HG03439 (cell line): ENCODE results near the gene APRT.

Experiments
- ATAC-seq: cut with Tn5 transposase; IDR thresholded peaks from one replicate; pipeline ENCODE4 v1.9.1; 2021; ENCODE audit warnings: mild to moderate bottlenecking, moderate library complexity; ENCODE audit not compliant: unreplicated experiment

Gene APRT

GRCh38 chr16:88809068-88809675 is 2.6 kb downstream of the APRT start:
- no peak for ATAC-seq

DNA sequence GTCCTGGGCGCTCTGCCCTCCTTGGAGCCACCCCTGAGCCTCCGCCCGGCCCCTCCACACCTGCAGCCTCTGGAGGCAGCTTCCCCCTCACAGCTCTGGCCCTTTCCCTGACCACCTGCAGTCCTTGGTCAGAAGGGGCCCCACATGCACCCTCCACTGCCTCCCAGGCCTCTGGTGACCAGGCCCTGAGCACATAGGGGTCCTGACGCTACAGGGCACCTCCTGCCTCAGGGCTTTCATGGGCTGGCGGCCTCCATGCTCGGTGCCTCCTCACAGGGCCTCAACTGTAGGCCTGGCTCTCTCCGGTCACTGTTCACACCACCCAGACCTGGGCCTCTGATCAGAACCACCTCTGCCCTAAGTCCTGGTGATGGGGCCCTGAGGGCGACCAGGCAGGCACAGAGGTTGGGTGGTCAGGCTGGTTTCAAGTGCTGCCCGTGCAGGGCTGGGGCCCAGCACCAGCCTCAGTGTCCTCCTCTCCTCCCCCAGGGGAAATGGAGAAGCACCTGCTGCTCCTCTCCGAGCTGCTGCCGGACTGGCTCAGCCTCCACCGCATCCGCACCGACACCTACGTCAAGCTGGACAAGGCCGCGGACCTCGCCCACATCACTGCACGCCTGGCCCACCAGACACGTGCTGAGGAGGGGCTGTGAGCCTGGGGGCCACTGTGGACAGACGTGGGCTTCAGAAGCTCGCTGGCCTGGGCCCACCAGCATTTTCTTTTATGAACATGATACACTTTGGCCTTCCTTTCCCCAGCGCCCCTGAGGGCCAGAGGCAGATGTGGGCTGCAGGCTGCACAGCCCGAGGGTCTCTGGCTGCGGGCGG is 3.9 kb downstream of the APRT start:
- no peak for ATAC-seq

DNA sequence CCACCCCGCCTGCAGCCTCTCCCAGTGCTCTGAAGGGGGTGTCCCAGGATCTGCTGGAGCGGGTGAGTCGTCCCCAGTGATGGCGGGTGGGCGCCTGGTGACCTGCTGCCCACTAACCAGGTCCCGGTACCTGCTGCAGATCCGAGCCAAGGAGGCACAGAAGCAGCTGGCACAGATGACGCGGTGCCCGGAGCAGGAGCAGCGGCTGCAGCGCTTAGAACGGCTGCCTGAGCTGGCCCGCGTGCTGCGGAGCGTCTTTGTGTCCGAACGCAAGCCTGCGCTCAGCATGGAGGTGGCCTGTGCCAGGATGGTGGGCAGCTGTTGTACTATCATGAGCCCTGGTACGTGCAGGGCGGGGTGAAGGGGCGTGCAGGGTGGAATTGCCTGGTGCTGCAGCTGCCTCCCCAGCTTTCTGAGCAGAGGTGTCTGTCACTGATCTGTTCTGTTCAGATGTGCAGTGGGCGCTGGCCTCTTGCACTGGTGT is 4.5 kb downstream of the APRT start:
- ATAC-seq = no peak

GRCh38 chr16:88806491-88807111 is 5.1 kb downstream of the APRT start:
- ATAC-seq = no peak

DNA sequence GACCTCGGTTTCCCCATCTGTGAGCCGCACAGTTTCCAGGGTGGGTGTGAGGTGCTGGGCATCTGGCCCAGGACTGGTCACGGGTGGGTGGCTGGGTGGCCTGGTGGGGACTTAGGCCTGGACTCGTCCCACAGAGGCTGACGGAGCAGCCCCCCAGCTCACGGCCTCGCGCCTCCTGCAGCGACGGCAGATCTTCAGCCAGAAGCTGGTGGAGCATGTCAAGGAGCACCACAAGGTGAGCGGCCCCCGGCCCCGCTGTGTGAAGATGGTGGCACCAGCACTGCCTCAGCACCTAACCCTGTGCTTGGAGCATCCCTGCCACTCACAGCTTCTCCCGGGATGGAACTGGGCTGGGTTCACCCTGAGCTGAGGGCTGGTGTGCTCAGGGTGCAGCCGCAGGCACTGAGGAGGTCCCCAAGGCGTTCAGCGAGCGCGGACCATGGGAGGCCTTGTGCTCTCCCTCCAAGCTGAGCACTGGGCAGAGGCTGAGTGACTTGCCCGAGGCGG is 5.8 kb downstream of the APRT start:
- ATAC-seq = no peak

GRCh38 chr16:88805340-88805715 is 6.4 kb downstream of the APRT start:
- no peak for ATAC-seq

- no peak for ATAC-seq
Observed at GRCh38 chr16:88804552-88805339, 7.0 kb downstream of the APRT start.

DNA sequence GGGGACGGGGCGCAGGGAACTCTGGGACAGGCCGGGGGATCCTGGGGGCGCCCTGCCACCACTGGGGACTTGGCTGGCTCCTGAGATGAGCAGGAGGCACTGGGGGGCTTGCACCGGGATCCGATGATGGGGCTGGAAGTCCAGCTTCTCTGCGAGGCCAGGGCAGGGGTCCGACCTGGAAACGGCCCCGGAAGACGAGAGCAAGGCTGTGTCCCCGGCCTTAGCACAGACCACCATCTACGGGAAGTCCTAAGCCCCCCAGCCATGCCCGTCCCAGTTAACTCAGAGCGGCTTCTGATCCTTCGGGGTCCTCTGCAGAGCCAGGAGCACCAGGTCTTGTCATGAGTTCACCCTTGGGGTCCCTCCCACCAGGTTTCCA is 7.6 kb downstream of the APRT start:
- ATAC-seq = no peak

DNA sequence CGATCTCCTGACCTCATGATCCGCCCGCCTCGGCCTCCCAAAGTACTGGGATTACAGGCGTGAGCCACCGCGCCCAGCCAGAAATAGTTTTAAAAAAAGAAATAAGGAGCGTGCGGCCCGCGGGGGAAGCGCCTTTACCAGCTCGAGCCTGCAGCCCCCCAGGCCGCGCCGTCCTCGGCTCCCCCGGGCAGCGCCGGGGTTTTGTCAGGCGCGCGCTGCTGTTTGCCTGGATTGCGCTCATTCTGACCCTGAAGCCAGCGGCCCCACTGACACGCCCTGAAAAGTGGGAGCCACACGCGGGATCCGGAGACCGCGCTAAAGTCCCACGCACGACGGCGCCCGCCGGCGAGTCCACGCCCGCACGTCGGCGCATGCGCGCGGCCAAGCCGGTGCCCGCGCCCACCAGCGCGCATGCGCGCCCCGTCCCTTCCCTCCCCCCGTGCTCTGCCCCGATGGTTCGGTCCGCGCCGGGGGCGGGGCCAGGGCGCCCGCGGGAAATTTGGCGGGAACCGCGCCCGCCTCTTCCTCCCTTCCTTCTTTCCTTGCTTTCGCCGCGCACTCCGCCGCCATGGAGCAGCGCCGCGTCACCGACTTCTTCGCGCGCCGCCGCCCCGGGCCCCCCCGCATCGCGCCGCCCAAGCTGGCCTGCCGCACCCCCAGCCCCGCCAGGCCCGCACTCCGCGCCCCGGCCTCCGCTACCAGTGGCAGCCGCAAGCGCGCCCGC is 8.3 kb downstream of the APRT start, which contains the start of gene CDT1:
Gene CDT1, plus strand, starts transcription at position 526 of the 724 bp plus-strand sequence. Its CDS starts 43 bp downstream, at position 569.
- ATAC-seq = peak; percentile 60

DNA sequence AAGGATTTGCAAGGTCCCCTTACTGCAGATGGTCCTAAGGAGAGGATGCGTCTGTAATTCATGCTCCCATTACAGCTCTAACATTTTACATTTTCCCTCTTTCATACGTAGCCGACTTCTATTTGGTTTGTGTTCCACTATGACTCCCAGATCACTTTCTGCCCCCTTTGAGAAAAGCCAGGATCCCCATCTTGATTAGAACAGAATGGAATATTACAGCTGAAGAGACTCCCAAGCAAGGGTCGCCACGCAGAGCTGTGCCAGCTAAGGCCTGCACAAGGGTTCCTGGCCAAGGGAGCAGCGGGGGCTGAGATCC is 11.5 kb downstream of the APRT start:
- ATAC-seq = no peak

DNA sequence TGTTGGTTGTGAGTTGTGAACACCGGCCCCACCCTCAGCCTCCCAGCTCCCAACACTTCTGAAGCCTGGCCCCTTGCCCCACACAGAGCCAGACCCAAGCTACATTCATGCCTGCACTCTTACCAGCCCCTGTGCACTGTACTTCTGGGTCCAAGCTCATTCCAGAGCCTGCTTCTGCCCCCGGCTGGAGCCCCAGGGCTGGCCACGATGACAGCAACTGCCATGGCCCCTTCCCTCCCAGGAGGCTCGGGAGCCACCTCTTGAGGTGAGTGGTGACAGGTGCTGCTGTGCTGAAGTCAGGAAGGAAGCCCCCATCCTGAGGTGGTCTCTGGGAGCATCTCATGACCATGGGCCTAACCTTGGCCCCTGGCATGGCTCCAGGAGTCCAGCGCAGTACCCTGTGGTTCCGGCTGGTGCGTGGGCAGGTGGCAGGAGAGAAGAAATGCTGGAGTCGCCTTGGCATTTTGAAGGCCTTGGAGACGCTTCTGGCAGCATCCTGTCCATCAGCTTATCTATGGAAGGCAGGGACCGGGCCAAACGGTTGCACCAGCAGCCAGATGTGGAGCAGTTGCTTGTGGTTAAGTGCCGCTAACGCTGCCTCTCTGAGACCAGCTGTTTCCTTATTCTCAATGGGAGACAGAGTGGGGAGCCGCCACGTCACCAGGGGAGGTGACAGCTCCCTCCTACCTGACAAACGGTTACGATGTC is 12.0 kb downstream of the APRT start:
- ATAC-seq = no peak

- ATAC-seq = no peak
Observed at GRCh38 chr16:88798772-88799455, 12.8 kb downstream of the APRT start.

GRCh38 chr16:88798073-88798472 is 13.7 kb downstream of the APRT start:
- no peak for ATAC-seq

DNA sequence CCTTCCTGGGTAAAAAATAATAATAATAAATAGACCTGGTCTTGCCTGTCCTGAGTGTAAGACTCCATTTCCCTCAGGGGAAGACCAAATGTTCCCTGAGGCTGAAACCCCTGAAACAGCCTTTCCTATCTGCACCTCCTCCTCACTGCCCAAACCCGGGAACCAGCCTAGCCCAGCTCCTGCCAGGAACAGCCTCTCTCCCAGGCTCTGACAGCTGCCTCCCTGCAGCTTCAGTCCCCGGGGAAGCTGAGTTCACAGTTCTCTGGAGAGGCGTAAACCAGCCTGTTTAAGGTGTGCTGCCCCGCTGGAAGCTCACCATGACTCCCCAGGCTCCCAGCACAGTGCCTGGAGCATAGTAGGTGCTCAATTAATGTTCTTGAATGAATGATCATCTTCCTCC is 15.4 kb downstream of the APRT start:
- no peak for ATAC-seq

DNA sequence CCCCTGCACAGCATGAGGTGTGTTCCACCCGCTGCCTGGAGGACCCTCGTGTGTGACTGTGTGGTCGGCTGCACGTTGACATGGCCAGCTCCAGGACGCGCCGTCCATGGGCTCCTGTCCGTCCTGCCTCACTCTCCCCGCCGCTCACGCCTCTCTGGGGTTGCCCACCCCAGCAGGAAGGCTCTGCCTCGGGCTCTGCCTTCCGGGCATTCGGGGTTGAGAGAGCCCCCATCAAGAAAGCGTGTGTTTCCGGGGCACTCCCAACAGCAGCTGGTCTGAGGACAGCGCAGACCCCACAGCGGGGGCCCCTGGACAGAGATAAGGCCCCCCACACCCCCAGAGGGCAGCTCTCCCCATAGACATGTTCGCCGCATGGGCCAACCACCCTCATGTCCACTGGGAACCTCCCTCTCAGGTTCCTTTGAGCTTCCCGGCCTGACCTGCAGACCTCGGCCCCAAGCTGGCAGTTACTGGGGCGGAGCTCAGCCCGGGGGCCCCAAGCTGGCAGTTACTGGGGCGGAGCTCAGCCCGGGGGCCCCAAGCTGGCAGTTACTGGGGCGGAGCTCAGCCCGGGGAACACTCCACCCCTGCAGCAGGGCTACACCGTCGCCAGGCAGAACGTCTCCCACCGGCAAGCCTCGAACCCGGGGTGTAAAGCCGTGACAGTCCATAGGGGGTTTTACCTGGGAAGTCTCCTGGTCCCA is 18.3 kb downstream of the APRT start:
- no peak for ATAC-seq

- no peak for ATAC-seq
Observed at GRCh38 chr16:88792668-88793250, 19.0 kb downstream of the APRT start.

GRCh38 chr16:88792078-88792550 is 19.6 kb downstream of the APRT start:
- no peak for ATAC-seq
